Left lung (tissue), 10 donors: ENCODE measurements around the gene SPSB4. TPM values are rescaled to one million over a fixed set of nuclear protein-coding genes. Genes with fewer than 3 reads are reported as not detected.
A peak's percentile ranks its signal among the peaks of the same experiment; 100 is the strongest.

Experiments used
- ATAC-seq: fragments of 200-7000 bp; cut with Tn5 transposase; one replicate; pipeline ENCODE4 v1.9.1; 2020; ENCODE audit warnings: moderate library complexity
- DNase-seq, 4 donors: peaks; one replicate each; pipeline ENCODE4 v3.0.0-alpha.2; 2013 to 2020
- H3K27ac ChIP-seq, 2 donors: fragments of 200-600 bp; sonication (generic) in 1 of 2; one replicate each; pipeline versions ENCODE4 v1.5.0 to v1.8.0; 2020 to 2021
- H3K27me3 ChIP-seq, 2 donors: fragments of 200-600 bp; sonication (generic) in 1 of 2; one replicate each; pipeline versions ENCODE4 v1.5.0 to v1.8.0; 2020 to 2021
- H3K36me3 ChIP-seq, 2 donors: fragments of 200-600 bp; sonication (generic) in 1 of 2; one replicate each; pipeline versions ENCODE4 v1.5.0 to v1.8.0; 2020 to 2021
- H3K4me1 ChIP-seq, 2 donors: fragments of 200-600 bp; one replicate each; pipeline ENCODE4 v1.8.0; 2021
- H3K4me3 ChIP-seq, 2 donors: fragments of 200-600 bp; sonication (generic) in 1 of 2; one replicate each; pipeline versions ENCODE4 v1.5.0 to v1.8.0; 2020 to 2021; ENCODE audit warnings: mild to moderate bottlenecking in 1 of 2
- H3K9me3 ChIP-seq, 2 donors: fragments of 200-600 bp; sonication (generic) in 1 of 2; one replicate each; pipeline versions ENCODE4 v1.5.0 to v1.8.0; 2020 to 2021
- intact Hi-C, 2 donors: fragments of 100-400 bp; cut with DNase I; formaldehyde crosslinking; loops; one replicate each; pipeline versions ENCODE4 v1.11.2 to v1.14.2; 2022
- polyA plus RNA-seq, 6 donors: library from polyadenylated mRNA; unstranded; fragments of 120-200 nt; gene quantifications; one replicate each; pipeline ENCODE4 v1.2.1, GENCODE V29; 2013; ENCODE audit not compliant: insufficient read length in 6 of 6
- total RNA-seq, 2 donors: library from RNA; stranded (reverse); fragmentation: NEBNext Ultra II Directional; extraction: Animal tissue kit (Norgen Biotek cat#: 25700); gene quantifications; one replicate each; pipeline ENCODE4 v1.2.1, GENCODE V29; 2021
- TF ChIP-seq, protein P1 (sequence below), 2 donors: fragments of 200-600 bp; sonication (generic) in 1 of 2; IDR thresholded peaks; one replicate each; pipeline versions ENCODE4 v1.5.0 to v1.8.0; 2021; ENCODE audit warnings: antibody characterized with exemption in 2 of 2
- donor health status: DM: no; HTN: yes; CAD: no.
- donor health status: DM: no; HTN: no; CAD: no.

Gene SPSB4
- total and polyA plus RNA-seq, 8 donors = 1.3 to 9.9 (median 6.2) TPM

DNA sequence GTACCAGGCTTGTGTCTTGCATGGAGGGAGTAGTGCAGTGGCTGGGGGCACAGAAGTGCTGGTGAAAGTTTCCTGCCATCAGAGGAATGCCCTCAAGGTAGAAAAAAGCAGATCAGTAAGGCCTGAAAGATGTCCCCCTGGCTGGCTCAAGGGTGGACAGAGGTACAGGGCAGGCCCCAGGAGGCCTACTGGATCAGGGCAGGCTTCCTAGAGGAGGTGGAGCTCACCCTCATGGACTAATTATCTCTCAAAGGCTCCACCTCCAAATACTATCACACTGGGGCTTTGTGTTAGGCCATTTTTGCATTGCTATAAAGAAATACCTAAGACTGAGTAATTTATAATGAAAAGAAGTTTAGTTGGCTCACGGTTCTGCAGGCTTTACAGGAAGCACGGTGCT, 7.8 kb downstream of the SPSB4 start:
- no peaks in the 10 kb centered on the region for H3K4me1 ChIP-seq
- DNase-seq (no peak), ATAC-seq (no peak)
- H3K27me3 ChIP-seq = peaks cover 0 to 20% of the 10 kb centered on the region in 2 donors
- no peak overlapping the region for H3K27ac ChIP-seq
- no peaks in the 10 kb centered on the region for H3K9me3 ChIP-seq
- TF ChIP-seq, protein P1, sequence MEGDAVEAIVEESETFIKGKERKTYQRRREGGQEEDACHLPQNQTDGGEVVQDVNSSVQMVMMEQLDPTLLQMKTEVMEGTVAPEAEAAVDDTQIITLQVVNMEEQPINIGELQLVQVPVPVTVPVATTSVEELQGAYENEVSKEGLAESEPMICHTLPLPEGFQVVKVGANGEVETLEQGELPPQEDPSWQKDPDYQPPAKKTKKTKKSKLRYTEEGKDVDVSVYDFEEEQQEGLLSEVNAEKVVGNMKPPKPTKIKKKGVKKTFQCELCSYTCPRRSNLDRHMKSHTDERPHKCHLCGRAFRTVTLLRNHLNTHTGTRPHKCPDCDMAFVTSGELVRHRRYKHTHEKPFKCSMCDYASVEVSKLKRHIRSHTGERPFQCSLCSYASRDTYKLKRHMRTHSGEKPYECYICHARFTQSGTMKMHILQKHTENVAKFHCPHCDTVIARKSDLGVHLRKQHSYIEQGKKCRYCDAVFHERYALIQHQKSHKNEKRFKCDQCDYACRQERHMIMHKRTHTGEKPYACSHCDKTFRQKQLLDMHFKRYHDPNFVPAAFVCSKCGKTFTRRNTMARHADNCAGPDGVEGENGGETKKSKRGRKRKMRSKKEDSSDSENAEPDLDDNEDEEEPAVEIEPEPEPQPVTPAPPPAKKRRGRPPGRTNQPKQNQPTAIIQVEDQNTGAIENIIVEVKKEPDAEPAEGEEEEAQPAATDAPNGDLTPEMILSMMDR (IDR thresholded peaks at IDR 0.05) = no peak
- no peak overlapping the region for H3K4me3 ChIP-seq
- intact Hi-C loops = no loop called here
- H3K36me3 ChIP-seq = no peaks in the 10 kb centered on the region

DNA sequence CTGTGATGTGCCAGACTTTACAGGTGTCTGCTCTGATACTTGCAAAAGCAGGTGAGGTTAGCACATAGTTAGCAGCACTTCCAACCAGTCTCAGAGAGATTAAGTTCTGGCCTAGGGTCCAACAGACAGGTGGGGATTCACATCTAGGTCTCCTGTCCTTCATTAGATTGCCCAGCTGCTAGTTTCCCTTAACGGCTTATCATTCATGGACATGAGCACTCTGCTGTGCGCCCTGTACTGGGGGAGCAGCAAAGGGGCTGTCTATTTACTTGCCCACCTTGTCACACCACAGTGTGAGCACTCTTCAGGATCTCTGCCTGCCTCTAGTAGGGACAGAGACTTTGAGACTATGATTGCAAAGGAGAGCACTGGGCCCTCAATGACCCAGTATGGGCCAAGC, 8.7 kb downstream of the SPSB4 start:
- H3K36me3 ChIP-seq = no peaks in the 10 kb centered on the region
- H3K27me3 ChIP-seq = peaks cover 0 to 12% of the 10 kb centered on the region in 2 donors
- TF ChIP-seq, protein P1 (IDR thresholded peaks at IDR 0.05) = no peak
- no peak overlapping the region for H3K27ac ChIP-seq
- no peaks in the 10 kb centered on the region for H3K4me1 ChIP-seq
- H3K4me3 ChIP-seq = no peak overlapping the region
- H3K9me3 ChIP-seq = no peaks in the 10 kb centered on the region
- intact Hi-C loops = no loop called here
- no peak for DNase-seq
- ATAC-seq = no peak

DNA sequence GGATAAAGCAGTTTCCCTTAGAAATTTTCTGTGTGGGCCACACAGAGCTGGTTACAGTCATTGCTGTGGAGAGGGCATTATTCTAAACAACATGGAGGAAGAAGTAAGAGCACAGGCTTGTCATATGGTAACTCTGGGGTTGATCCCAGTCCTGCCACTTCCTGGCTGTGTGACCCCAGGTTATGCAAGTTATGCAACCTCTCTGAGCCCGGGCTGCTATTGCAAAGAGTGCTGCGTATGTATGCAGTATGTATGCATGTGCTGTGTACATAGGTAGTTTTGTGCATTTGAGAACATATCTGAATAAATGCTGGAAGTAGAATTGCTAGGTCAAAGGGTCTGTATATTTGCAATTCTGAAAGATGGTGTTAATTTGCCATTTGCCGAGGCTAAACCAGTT, 9.2 kb downstream of the SPSB4 start:
- intact Hi-C loops = no loop called here
- H3K36me3 ChIP-seq = no peaks in the 10 kb centered on the region
- H3K27me3 ChIP-seq = peaks cover 0 to 7% of the 10 kb centered on the region in 2 donors
- H3K4me3 ChIP-seq = no peak overlapping the region
- H3K4me1 ChIP-seq = no peaks in the 10 kb centered on the region
- no peak for ATAC-seq
- DNase-seq = no peak
- TF ChIP-seq, protein P1 (IDR thresholded peaks at IDR 0.05) = no peak
- no peaks in the 10 kb centered on the region for H3K9me3 ChIP-seq
- H3K27ac ChIP-seq = no peak overlapping the region

DNA sequence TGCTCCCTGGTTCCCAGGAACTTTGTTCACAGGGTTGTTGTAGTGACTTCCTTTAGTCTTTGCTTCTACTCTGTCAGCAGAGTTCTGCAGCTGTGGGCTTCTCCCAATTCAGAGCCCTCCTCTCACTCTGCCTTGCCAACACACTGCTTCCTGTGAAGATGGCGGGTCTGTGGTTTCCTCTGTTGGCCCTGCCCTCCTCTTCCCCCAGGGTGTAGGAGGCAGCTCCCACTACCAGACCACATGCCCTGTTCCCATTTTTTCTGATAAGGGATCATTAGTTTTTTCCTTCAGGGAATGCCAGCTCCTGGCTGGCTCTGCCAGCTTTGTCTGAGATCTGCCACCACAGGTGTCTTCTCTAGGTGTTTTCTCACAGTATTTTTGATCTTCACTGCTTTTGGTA, 12.7 kb downstream of the SPSB4 start:
- ATAC-seq = no peak
- peak overlapping the region in 1 of 2 donors; percentile 3 for H3K27ac ChIP-seq
- H3K9me3 ChIP-seq = no peaks in the 10 kb centered on the region
- H3K4me1 ChIP-seq = no peaks in the 10 kb centered on the region
- H3K36me3 ChIP-seq = no peaks in the 10 kb centered on the region
- H3K4me3 ChIP-seq = no peak overlapping the region
- DNase-seq = no peak
- intact Hi-C loops = no loop called here
- TF ChIP-seq, protein P1 (IDR thresholded peaks at IDR 0.05) = no peak
- no peaks in the 10 kb centered on the region for H3K27me3 ChIP-seq

DNA sequence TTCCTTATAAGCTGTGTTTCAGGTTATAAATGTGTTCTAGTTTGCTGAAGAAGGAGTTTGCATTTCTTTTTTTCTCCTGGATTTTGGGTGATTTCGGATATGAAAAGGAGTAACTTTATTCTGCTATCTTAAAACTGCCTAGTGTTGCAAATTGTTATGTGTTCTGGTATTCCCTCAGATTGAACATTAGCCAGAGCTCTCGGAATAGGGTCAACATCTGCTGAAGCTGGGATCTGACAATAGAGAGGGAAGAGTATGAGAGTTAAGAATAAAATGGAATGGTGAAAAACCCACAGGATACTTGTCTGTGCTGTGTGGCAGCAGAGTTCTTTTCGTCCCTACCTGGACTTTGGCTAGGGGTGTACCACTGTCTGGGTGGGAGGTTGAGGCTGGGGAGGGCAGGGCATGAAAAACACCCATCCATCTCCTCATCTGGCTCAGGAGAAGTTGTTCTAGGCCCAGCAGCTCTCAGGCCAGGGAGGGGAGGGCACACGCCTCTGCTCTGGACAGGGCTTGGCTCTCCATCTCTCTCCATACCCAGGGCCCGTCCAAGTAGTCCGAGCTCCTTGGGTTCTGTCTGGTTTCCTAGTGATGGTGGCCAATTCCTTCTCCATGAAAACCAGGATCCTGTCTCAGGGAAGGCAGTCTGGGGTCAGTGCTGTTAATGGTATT, 13.2 kb downstream of the SPSB4 start:
- H3K9me3 ChIP-seq = no peaks in the 10 kb centered on the region
- no peak overlapping the region for H3K4me3 ChIP-seq
- TF ChIP-seq, protein P1 (IDR thresholded peaks at IDR 0.05) = no peak
- peak overlapping the region in 1 of 2 donors; percentile 3 for H3K27ac ChIP-seq
- no peaks in the 10 kb centered on the region for H3K4me1 ChIP-seq
- intact Hi-C loops = no loop called here
- H3K36me3 ChIP-seq = no peaks in the 10 kb centered on the region
- DNase-seq (peak in 1 of 4 donors; percentile 70), ATAC-seq (no peak)
- H3K27me3 ChIP-seq = no peaks in the 10 kb centered on the region
